GM20000 (cell line): ENCODE data around the gene UNC45B.

Source experiments
- DNase-seq: peaks from one replicate; pipeline ENCODE4 v3.0.0; 2012; ENCODE audit warnings: low spot score
- CTCF ChIP-seq: IDR thresholded peaks from 2 replicates; pipeline ENCODE4 v1.5.1; 2012; ENCODE audit warnings: mild to moderate bottlenecking, control low read depth; ENCODE audit errors: extremely low read depth, missing control alignments

The UNC45B gene

GRCh38 chr17:35117984-35118383 lies 29.6 kb upstream of the UNC45B start:
- TF ChIP-seq CTCF: no peak
- no peak for DNase-seq

GRCh38 chr17:35119370-35120165 lies 28.0 kb upstream of the UNC45B start, which contains the start of gene RAD51D:
Gene RAD51D, minus strand, starts transcription at chr17:35119860. Its CDS starts 247 bp downstream, at chr17:35119613.
- TF ChIP-seq CTCF: peak; percentile 95

GRCh38 chr17:35121315-35121714 lies 26.3 kb upstream of the UNC45B start, which contains the start of gene FNDC8:
Gene FNDC8, plus strand, starts transcription at chr17:35121615. Its CDS starts 79 bp downstream, at chr17:35121694.
- no peak for DNase-seq
- no peak for TF ChIP-seq CTCF

More at GRCh38 chr17:35119370-35120165, 28.0 kb upstream of the UNC45B start, which contains the start of gene RAD51D:
- peak; percentile 94 for DNase-seq

GRCh38 chr17:35127751-35128514 lies 19.7 kb upstream of the UNC45B start:
- no peak for DNase-seq
- TF ChIP-seq CTCF: no peak

GRCh38 chr17:35129154-35129972 lies 18.3 kb upstream of the UNC45B start:
- DNase-seq: no peak
- no peak for TF ChIP-seq CTCF

- no peak for TF ChIP-seq CTCF
- no peak for DNase-seq
Measured at GRCh38 chr17:35129973-35130351, 17.7 kb upstream of the UNC45B start.
